Sigmoid colon (tissue), 3 donors: ENCODE results near the gene UTP3.

ENCODE experiments used
- POLR2A ChIP-seq, 2 donors: fragments of 450-650 bp; IDR thresholded peaks; one replicate each; pipeline ENCODE4 v1.6.1; 2016; ENCODE audit warnings: antibody characterized with exemption in 2 of 2, mild to moderate bottlenecking in 2 of 2, moderate library complexity in 2 of 2
- TF ChIP-seq, protein P1 (sequence below), 4 experiments: fragments of 450-650 bp in 3 of 4; fragments of 200-600 bp in 1 of 4; IDR thresholded peaks; one replicate each; pipeline ENCODE4 v1.5.1; 2016 to 2019; ENCODE audit warnings: antibody characterized with exemption in 4 of 4, mild to moderate bottlenecking in 3 of 4, moderate library complexity in 2 of 4

DNA sequence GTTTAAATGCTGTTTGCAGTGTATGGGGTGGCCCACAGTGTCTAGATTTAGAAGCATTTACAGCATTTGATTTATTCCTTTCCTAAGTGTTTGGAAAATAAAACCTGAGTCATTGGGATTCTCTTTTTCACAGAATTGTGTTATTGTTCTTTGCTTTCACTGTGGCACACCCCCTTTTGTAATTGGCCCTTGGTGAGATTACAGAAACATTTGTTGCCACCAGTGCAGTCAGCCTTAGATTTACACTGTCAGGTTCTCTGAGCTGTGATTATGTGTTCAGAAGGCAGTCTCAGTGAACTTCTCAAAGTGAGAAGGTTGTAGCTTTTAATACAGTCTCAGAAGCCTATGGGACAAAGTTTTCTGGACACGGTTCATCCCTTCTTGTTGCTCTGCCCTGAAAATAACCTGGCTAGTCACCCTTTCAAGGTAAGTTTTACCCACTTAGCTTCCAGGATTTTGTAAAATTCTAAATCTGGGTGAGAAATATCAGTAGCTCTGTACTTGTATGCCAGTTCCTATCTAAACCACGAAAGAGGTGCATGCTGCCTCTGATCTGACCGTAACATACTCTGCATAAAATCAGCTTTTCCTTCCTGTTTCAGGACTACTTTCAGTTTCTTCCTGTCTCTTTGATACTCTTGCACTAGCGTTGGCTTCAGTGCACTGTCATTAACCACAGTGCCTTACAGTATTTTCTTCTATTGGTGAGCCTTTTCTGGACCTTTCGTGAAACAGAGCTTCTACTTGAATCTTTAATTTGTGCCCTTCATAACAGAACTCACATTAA lies 46.0 kb downstream of the UTP3 start:
- TF ChIP-seq POLR2A (IDR thresholded peaks at IDR 0.05) = no peak
- TF ChIP-seq, protein P1, sequence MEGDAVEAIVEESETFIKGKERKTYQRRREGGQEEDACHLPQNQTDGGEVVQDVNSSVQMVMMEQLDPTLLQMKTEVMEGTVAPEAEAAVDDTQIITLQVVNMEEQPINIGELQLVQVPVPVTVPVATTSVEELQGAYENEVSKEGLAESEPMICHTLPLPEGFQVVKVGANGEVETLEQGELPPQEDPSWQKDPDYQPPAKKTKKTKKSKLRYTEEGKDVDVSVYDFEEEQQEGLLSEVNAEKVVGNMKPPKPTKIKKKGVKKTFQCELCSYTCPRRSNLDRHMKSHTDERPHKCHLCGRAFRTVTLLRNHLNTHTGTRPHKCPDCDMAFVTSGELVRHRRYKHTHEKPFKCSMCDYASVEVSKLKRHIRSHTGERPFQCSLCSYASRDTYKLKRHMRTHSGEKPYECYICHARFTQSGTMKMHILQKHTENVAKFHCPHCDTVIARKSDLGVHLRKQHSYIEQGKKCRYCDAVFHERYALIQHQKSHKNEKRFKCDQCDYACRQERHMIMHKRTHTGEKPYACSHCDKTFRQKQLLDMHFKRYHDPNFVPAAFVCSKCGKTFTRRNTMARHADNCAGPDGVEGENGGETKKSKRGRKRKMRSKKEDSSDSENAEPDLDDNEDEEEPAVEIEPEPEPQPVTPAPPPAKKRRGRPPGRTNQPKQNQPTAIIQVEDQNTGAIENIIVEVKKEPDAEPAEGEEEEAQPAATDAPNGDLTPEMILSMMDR (IDR thresholded peaks at IDR 0.05) = no peak
